HG02571 (cell line): ENCODE results near the gene ADA.
"Not testable (repeated sequence)": the region's sequence is repeated elsewhere in the genome, so short reads cannot be mapped to it uniquely, and the experiment has no call there.

Source experiments
- ATAC-seq: cut with Tn5 transposase; IDR thresholded peaks from one replicate; pipeline ENCODE4 v1.9.1; 2021; ENCODE audit warnings: mild to moderate bottlenecking, moderate library complexity; ENCODE audit not compliant: unreplicated experiment

ADA gene

GRCh38 chr20:44651684-44652423, at the start of gene ADA:
Gene ADA (minus strand): TSS chr20:44651699. CDS start chr20:44651607, 92 bp downstream.
- ATAC-seq, result no peak

GRCh38 chr20:44700306-44700705, 48.8 kb upstream of the ADA start:
- no peak for ATAC-seq

GRCh38 chr20:44698351-44698750, 46.9 kb upstream of the ADA start:
- ATAC-seq, result no peak

GRCh38 chr20:44697041-44697440, 45.5 kb upstream of the ADA start:
- ATAC-seq, result not testable (repeated sequence)

- ATAC-seq, result no peak
Observed at GRCh38 chr20:44696315-44696714, 44.8 kb upstream of the ADA start.

GRCh38 chr20:44695674-44696300, 44.3 kb upstream of the ADA start:
- ATAC-seq, result no peak

- no peak for ATAC-seq
Observed at GRCh38 chr20:44695295-44695673, 43.8 kb upstream of the ADA start.

- no peak for ATAC-seq
Observed at GRCh38 chr20:44694159-44694558, 42.7 kb upstream of the ADA start.

GRCh38 chr20:44693627-44694026, 42.1 kb upstream of the ADA start:
- no peak for ATAC-seq

- no peak for ATAC-seq
Observed at GRCh38 chr20:44692932-44693480, 41.5 kb upstream of the ADA start.

GRCh38 chr20:44691424-44692423, 40.2 kb upstream of the ADA start:
- no peak for ATAC-seq

GRCh38 chr20:44690781-44691423, 39.4 kb upstream of the ADA start:
- ATAC-seq, result no peak

GRCh38 chr20:44689809-44690208, 38.3 kb upstream of the ADA start:
- ATAC-seq, result no peak

GRCh38 chr20:44688053-44688625, 36.6 kb upstream of the ADA start:
- ATAC-seq, result no peak

GRCh38 chr20:44686934-44687333, 35.4 kb upstream of the ADA start:
- ATAC-seq, result no peak

- no peak for ATAC-seq
Observed at GRCh38 chr20:44684047-44684967, 32.8 kb upstream of the ADA start.

GRCh38 chr20:44683263-44684046, 32.0 kb upstream of the ADA start:
- no peak for ATAC-seq

GRCh38 chr20:44681796-44682566, 30.5 kb upstream of the ADA start:
- ATAC-seq, result no peak
